Testis (tissue), 3 donors: Measurements from ENCODE around the gene SEPSECS. TPM values are rescaled to one million over a fixed set of nuclear protein-coding genes. Genes with fewer than 3 reads are reported as not detected.

Experiments used
- DNase-seq: peaks from one replicate; pipeline ENCODE4 v3.0.0-alpha.2; 2019
- H3K27ac ChIP-seq, 2 donors: fragments of 200-600 bp; sonication (generic); one replicate each; pipeline ENCODE4 v1.5.1; 2019
- H3K27me3 ChIP-seq: fragments of 200-600 bp; sonication (generic); one replicate; pipeline ENCODE4 v1.5.1; 2019
- H3K36me3 ChIP-seq: fragments of 200-600 bp; sonication (generic); one replicate; pipeline ENCODE4 v1.5.1; 2017; ENCODE audit warnings: low read depth; ENCODE audit errors: missing control alignments
- H3K4me1 ChIP-seq: fragments of 200-600 bp; sonication (generic); one replicate; pipeline ENCODE4 v1.5.1; 2019
- H3K4me3 ChIP-seq, 2 donors: fragments of 200-600 bp; sonication (generic); one replicate each; pipeline ENCODE4 v1.5.1; 2017 to 2019
- H3K9me3 ChIP-seq: fragments of 200-600 bp; sonication (generic); one replicate; pipeline ENCODE4 v1.5.1; 2017
- POLR2A ChIP-seq: fragments of 450-650 bp; IDR thresholded peaks from one replicate; pipeline ENCODE4 v1.6.1; 2017; ENCODE audit warnings: antibody characterized with exemption, mild to moderate bottlenecking, moderate library complexity
- WGBS, 2 donors: methylation state at CpG; one replicate each; pipeline ENCODE4 v1.1.5; 2018; 5-methylcytosine and 5-hydroxymethylcytosine counted together
- intact Hi-C: fragments of 100-400 bp; cut with DNase I; formaldehyde crosslinking; loops from one replicate; pipeline ENCODE4 v1.15.1; 2023; ENCODE audit warnings: low total_unique reads
- polyA plus RNA-seq: library from polyadenylated mRNA; stranded (reverse); fragments of 350-450 nt; fragmentation: Illumina TruSeq; extraction: RNeasy Lipid Tissue Mini Kit (QIAGEN cat#74804); gene quantifications from one replicate; pipeline ENCODE4 v1.2.3, GENCODE V29; 2014; ENCODE audit warnings: low read depth, low replicate concordance; ENCODE audit not compliant: insufficient read depth
- total RNA-seq, 2 donors: library from RNA; depleted of rRNA; stranded (reverse); fragments of >200 nt; gene quantifications; one replicate each; pipeline ENCODE4 v1.2.3, GENCODE V29; 2016
- TF ChIP-seq, protein P1 (sequence below), 3 experiments: fragments of 450-650 bp in 2 of 3; fragments of 200-600 bp in 1 of 3; sonication (generic) in 1 of 3; IDR thresholded peaks; one replicate each; pipeline ENCODE4 v1.5.1; 2016 to 2019; ENCODE audit warnings: antibody characterized with exemption in 3 of 3, mild to moderate bottlenecking in 2 of 3, moderate library complexity in 1 of 3

Gene SEPSECS
- total and polyA plus RNA-seq, 3 donors from 2014 or later: 12.7 to 18.3 (median 18.2) TPM

DNA sequence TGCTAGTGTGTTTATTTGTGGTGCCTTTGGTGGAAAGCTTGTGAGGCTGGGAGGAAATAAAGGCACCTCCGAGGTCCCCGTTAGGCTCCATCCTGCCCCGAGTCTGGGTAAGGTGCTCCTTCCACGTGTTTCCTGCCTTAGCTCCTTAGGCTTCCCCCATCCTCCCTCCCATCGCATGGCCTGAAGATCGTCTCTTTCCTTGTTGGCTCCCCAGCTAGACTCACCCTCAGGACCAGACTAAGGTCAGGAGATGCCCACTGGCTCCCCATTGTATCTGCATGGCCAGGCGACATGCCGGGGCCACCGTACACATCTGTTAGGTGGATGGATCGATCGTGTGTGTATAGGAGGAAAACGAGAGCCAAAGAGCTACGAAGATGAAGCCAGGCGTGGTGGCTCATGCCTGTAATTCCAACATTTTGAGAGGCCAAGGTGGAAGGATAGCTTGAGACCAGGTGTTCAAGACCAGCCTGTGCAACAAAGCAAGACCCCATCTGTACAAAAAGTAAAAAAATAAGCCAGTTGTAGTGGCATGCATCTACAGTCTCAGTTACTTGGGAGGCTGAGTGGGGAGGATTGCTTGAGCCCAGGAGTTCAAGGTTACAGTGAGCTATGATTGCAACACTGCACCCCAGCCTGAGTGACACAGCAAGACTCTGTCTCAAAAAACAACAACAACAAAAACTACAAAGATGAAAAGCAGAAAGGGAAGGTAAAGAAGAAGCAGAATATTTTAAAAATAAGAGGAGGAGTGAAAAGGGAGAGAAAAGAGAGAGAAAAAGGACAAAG is 53.7 kb downstream of the SEPSECS start:
- H3K4me1 ChIP-seq: peaks cover 29% of the 10 kb centered on the region
- WGBS, 2 donors: 93 to 98% methylated on average over 14 of the region's 14 CpGs
- intact Hi-C loops: no loop called here
- no peak for DNase-seq
- H3K36me3 ChIP-seq: no peaks in the 10 kb centered on the region
- no peak overlapping the region for H3K4me3 ChIP-seq
- H3K9me3 ChIP-seq: no peaks in the 10 kb centered on the region
- no peak overlapping the region for H3K27ac ChIP-seq
- no peaks in the 10 kb centered on the region for H3K27me3 ChIP-seq
- TF ChIP-seq, protein P1, sequence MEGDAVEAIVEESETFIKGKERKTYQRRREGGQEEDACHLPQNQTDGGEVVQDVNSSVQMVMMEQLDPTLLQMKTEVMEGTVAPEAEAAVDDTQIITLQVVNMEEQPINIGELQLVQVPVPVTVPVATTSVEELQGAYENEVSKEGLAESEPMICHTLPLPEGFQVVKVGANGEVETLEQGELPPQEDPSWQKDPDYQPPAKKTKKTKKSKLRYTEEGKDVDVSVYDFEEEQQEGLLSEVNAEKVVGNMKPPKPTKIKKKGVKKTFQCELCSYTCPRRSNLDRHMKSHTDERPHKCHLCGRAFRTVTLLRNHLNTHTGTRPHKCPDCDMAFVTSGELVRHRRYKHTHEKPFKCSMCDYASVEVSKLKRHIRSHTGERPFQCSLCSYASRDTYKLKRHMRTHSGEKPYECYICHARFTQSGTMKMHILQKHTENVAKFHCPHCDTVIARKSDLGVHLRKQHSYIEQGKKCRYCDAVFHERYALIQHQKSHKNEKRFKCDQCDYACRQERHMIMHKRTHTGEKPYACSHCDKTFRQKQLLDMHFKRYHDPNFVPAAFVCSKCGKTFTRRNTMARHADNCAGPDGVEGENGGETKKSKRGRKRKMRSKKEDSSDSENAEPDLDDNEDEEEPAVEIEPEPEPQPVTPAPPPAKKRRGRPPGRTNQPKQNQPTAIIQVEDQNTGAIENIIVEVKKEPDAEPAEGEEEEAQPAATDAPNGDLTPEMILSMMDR (IDR thresholded peaks at IDR 0.05): no peak
- no peak for TF ChIP-seq POLR2A

DNA sequence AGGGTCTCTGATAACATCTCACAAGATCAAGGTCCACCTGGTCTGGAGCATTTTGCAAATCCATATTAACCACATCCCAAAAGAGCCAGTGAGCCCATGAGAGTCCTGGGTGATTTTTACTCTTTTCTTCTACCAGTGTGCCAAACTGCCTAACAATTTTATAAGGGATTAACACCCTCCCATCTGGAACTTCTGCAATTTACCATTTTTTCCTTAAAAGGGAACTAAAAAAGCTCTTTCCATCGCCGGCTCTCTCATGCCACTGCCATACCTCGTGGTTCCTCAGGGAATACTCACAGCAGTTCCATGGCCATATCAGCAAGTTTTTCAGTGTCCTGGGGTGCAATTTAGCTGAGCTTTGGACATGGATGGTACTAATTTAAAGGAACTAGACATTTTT is 55.7 kb downstream of the SEPSECS start:
- intact Hi-C loops: no loop called here
- WGBS, 2 donors: 45 to 47% methylated on average over 3 of the region's 3 CpGs
- no peaks in the 10 kb centered on the region for H3K27me3 ChIP-seq
- DNase-seq: no peak
- H3K9me3 ChIP-seq: no peaks in the 10 kb centered on the region
- no peaks in the 10 kb centered on the region for H3K36me3 ChIP-seq
- TF ChIP-seq, protein P1 (IDR thresholded peaks at IDR 0.05): no peak
- no peak for TF ChIP-seq POLR2A
- no peak overlapping the region for H3K27ac ChIP-seq
- peaks cover 40% of the 10 kb centered on the region for H3K4me1 ChIP-seq
- no peak overlapping the region for H3K4me3 ChIP-seq

DNA sequence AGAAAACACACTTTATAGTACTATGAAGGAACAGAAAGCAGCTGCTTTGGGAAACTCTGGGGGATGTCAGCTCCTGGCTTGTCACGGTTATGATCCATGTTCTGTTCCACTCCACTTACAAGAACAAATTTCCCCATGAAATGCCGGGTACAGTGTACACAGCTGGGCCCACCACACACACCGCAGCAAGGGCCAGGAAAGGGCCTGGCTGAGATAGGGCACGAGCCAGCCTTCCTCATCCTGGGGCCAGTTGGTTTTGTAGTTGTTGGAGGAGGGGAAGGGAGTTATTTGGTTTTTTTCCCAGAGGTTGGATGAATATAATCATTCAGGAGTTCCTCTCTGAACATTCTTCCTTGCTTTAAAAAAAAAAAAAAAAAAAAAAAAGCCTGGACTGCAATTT is 56.8 kb downstream of the SEPSECS start:
- TF ChIP-seq POLR2A: no peak
- TF ChIP-seq, protein P1 (IDR thresholded peaks at IDR 0.05): no peak
- Histone ChIP-seq H3K4me3 (no peak overlapping the region), H3K36me3 (no peaks in the 10 kb centered on the region), H3K9me3 (no peaks in the 10 kb centered on the region), H3K27ac (peak overlapping the region; percentile 42 to 68), H3K27me3 (no peaks in the 10 kb centered on the region), H3K4me1 (peaks cover 45% of the 10 kb centered on the region)
- intact Hi-C loops: no loop called here
- peak; percentile 40 for DNase-seq
- WGBS, 2 donors: 27 to 32% methylated on average over 3 to 4 of the region's 4 CpGs

DNA sequence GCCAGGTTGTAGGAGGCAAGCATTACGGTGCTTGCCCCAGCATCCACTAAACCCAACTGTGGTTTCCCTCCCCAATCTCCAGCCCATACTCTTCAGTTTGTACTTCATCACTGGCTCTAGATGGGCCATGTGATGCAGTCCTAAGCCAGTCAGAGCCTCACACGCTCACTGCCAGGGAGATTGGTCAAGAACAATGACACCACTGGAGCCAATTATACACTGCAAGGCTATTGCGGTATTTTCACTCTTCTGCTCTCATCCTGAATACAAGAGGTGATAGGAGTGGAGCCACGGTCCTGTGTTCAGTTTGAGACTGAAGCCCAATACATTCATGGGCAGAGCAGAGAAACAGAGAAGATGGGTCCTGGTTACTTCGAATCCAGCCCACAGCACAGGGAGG is 58.4 kb downstream of the SEPSECS start:
- no peak overlapping the region for H3K27ac ChIP-seq
- no peaks in the 10 kb centered on the region for H3K9me3 ChIP-seq
- TF ChIP-seq POLR2A: no peak
- TF ChIP-seq, protein P1 (IDR thresholded peaks at IDR 0.05): no peak
- no peak for DNase-seq
- no peaks in the 10 kb centered on the region for H3K36me3 ChIP-seq
- H3K4me1 ChIP-seq: peaks cover 36% of the 10 kb centered on the region
- no peaks in the 10 kb centered on the region for H3K27me3 ChIP-seq
- no peak overlapping the region for H3K4me3 ChIP-seq
- intact Hi-C loops: no loop called here
- 95 to 98% methylated on average over 5 of the region's 5 CpGs for WGBS, 2 donors

DNA sequence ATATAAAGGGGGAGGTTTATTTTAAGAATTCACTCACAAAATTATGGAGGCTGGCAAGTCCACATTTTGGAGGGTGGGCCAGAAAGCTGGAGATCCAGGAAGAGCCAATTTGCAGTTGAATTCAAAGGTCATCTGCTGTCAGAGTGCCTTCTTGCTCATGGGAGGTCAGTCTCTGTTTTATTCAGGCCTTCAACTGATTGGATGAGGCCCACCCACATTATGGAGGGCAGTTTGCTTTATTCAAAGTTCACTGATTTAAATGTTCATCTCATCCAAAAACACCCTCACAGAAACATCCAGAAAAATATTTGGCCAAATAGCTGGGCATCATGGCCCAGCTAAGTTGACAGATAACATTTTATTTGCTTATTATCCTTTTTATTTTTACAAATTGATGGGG is 59.5 kb downstream of the SEPSECS start:
- Histone ChIP-seq H3K36me3 (no peaks in the 10 kb centered on the region), H3K27me3 (no peaks in the 10 kb centered on the region), H3K4me1 (peaks cover 36% of the 10 kb centered on the region), H3K27ac (peak overlapping the region in 1 of 2 donors; percentile 74), H3K9me3 (no peaks in the 10 kb centered on the region), H3K4me3 (no peak overlapping the region)
- TF ChIP-seq, protein P1 (IDR thresholded peaks at IDR 0.05): no peak
- no peak for TF ChIP-seq POLR2A
- DNase-seq: no peak
- intact Hi-C loops: no loop called here
